ENCODE results near the gene LMX1A. TPM values are rescaled to one million over a fixed set of nuclear protein-coding genes. Genes with fewer than 3 reads are reported as not detected.

LMX1A gene
- total and polyA plus RNA-seq, 9 of the 15 experiments (the other 6 are each of a cell fraction or from before 2014, with no cell fraction given), result not detected

GRCh38 chr1:165313903-165314302 is 42.6 kb downstream of the LMX1A start:
- H4K20me1 ChIP-seq (replicated peaks; ENCODE audit: control insufficient read depth, insufficient read depth, low read length), result no peaks in the 10 kb centered on the region
- H3K27ac ChIP-seq (ENCODE audit: extremely low read depth, low read depth, low read length), result no peak overlapping the region
- H2AFZ ChIP-seq (ENCODE audit: low read depth, low read length), result no peak overlapping the region
- DNase-seq (ENCODE audit: extremely low read depth in 1 of 4, low spot score in 3 of 4) (no peak), FAIRE-seq (no peak), ATAC-seq (no peak)
- intact Hi-C loops (cut with micrococcal nuclease) (no loop called here), in situ Hi-C loops (cut with MboI) (no loop called here)
- no peak for TF ChIP-seq JUNB (CRISPR knock-in tag; conservative IDR thresholded peaks at IDR 0.05)
- TF ChIP-seq PRMT5 (CRISPR knock-in tag; IDR thresholded peaks at IDR 0.05), result no peak
- TF ChIP-seq GATA2 (CRISPR knock-in tag; IDR thresholded peaks at IDR 0.05), result no peak
- TF ChIP-seq RBFOX2 (IDR thresholded peaks at IDR 0.05; ENCODE audit: low read depth, low read length), result no peak
- TF ChIP-seq PTBP1 (IDR thresholded peaks at IDR 0.05; ENCODE audit: low read depth, low read length), result no peak
- TF ChIP-seq NELFE (IDR thresholded peaks at IDR 0.05; ENCODE audit: insufficient read depth, insufficient read length), result no peak
- no peak for TF ChIP-seq AFF4 (CRISPR knock-in tag; IDR thresholded peaks at IDR 0.05)
- TF ChIP-seq EWSR1 (IDR thresholded peaks at IDR 0.05; ENCODE audit: borderline replicate concordance, low read depth, partially characterized antibody), result no peak
- TF ChIP-seq ZBTB17 (CRISPR knock-in tag; IDR thresholded peaks at IDR 0.05), result no peak
- TF ChIP-seq MAFK (IDR thresholded peaks at IDR 0.05; ENCODE audit: low read length), result peak; percentile 7; the same call in 1 of the 2 replicates
- no peak for TF ChIP-seq ZNF175 (CRISPR knock-in tag; IDR thresholded peaks at IDR 0.05; ENCODE audit: low read depth)
- peak; percentile 21; the same call in 1 of the 2 replicates for TF ChIP-seq C11orf30 (IDR thresholded peaks at IDR 0.05; ENCODE audit: low read depth)
- no peak for TF ChIP-seq CHAMP1 (IDR thresholded peaks at IDR 0.05)
- peak; percentile 49; the same call in 1 of the 2 replicates for TF ChIP-seq ZNF316 (IDR thresholded peaks at IDR 0.05)
- POLR2A ChIA-PET, result interaction anchor here (1.0 kb wide), 1 partner anchor 10 kb away, joined by 3 read pairs; no protein-coding TSS in a partner anchor
- H3K4me2 ChIP-seq (ENCODE audit: insufficient read depth, low read length), result no peak overlapping the region
- no peaks in the 10 kb centered on the region for H3K27me3 ChIP-seq (ENCODE audit: control insufficient read depth in 2 of 2, insufficient read depth in 2 of 2, low read length in 2 of 2)
- H3K79me2 ChIP-seq (ENCODE audit: control insufficient read depth, insufficient read depth, low read length), result no peaks in the 10 kb centered on the region
- CTCF ChIA-PET (ENCODE audit: low intra/inter-chr PET ratio), result no interaction called here
- no TSS peak for BruUV-seq (replicated peaks)
- 0% methylated on average over 4 of the region's 4 CpGs for WGBS (ENCODE audit: insufficient coverage, low coverage, missing lambda C conversion rate)
- H3K4me3 ChIP-seq, result no peak overlapping the region
- no peak overlapping the region for H3K9ac ChIP-seq (ENCODE audit: insufficient read depth in 1 of 2, low read depth in 2 of 2, low read length in 2 of 2)
- H3K36me3 ChIP-seq (ENCODE audit: control insufficient read depth, insufficient read depth, low read length), result no peaks in the 10 kb centered on the region
- H3K9me3 ChIP-seq (replicated peaks; ENCODE audit: control insufficient read depth, insufficient read depth, low read depth, low read length), result no peaks in the 10 kb centered on the region
- no peaks in the 10 kb centered on the region for H3K9me1 ChIP-seq (ENCODE audit: control insufficient read depth, insufficient read depth, low read length)
- H3K4me1 ChIP-seq (replicated peaks in 1 of 2; ENCODE audit: control insufficient read depth in 2 of 2, insufficient read depth in 2 of 2, low read length in 2 of 2), result no peaks in the 10 kb centered on the region
